Smooth muscle cell (in vitro differentiated cells): Measurements from ENCODE around the gene ACSL1. TPM values are rescaled to one million over a fixed set of nuclear protein-coding genes. Genes with fewer than 3 reads are reported as not detected.

ENCODE experiments used
- DNase-seq: peaks from one replicate; lab custom pipeline; 2025; ENCODE audit not compliant: unreplicated experiment; lab: John Stamatoyannopoulos, UW
- H2AFZ ChIP-seq: fragments of 200-600 bp; sonication (generic); 2 replicates; pipeline ENCODE4 v1.6.0; 2016; ENCODE audit warnings: antibody characterized with exemption, low read depth, mild to moderate bottlenecking
- H3F3A ChIP-seq: fragments of 200-600 bp; sonication (generic); 2 replicates; pipeline ENCODE4 v1.6.0; 2017; ENCODE audit warnings: antibody characterized with exemption, low read depth
- H3K27ac ChIP-seq: fragments of 200-600 bp; sonication (generic); 2 replicates; pipeline ENCODE4 v1.5.1; 2016; ENCODE audit warnings: low read depth, mild to moderate bottlenecking
- H3K27me3 ChIP-seq: fragments of 200-600 bp; sonication (generic); 2 replicates; pipeline ENCODE4 v1.6.1; 2016; ENCODE audit warnings: low read depth, mild to moderate bottlenecking
- H3K36me3 ChIP-seq: fragments of 200-600 bp; sonication (generic); 2 replicates; pipeline ENCODE4 v1.5.1; 2016; ENCODE audit warnings: low read depth
- H3K4me1 ChIP-seq: fragments of 200-600 bp; sonication (generic); 2 replicates; pipeline ENCODE4 v1.5.1; 2016; ENCODE audit warnings: low read depth
- H3K4me2 ChIP-seq: fragments of 200-600 bp; sonication (generic); 2 replicates; pipeline ENCODE4 v1.6.0; 2016; ENCODE audit warnings: mild to moderate bottlenecking
- H3K4me3 ChIP-seq: fragments of 200-600 bp; sonication (generic); 2 replicates; pipeline ENCODE4 v1.5.1; 2016; ENCODE audit warnings: mild to moderate bottlenecking
- H3K79me2 ChIP-seq: fragments of 200-600 bp; sonication (generic); 2 replicates; pipeline ENCODE4 v1.6.0; 2016; ENCODE audit warnings: low read depth, mild to moderate bottlenecking
- H3K9ac ChIP-seq: fragments of 200-600 bp; sonication (generic); 2 replicates; pipeline ENCODE4 v1.6.0; 2016; ENCODE audit warnings: low read depth
- H3K9me3 ChIP-seq: fragments of 200-600 bp; sonication (generic); replicated peaks from 2 replicates; pipeline ENCODE4 v1.5.1; 2016; ENCODE audit warnings: low read depth
- H4K20me1 ChIP-seq: fragments of 200-600 bp; sonication (generic); 2 replicates; pipeline ENCODE4 v1.6.0; 2016; ENCODE audit warnings: low read depth
- WGBS: methylation state at CpG from one replicate; pipeline ENCODE4 v1.1.7; 2016; ENCODE audit warnings: low lambda C conversion rate; 5-methylcytosine and 5-hydroxymethylcytosine counted together
- polyA plus RNA-seq: library from polyadenylated mRNA; unstranded; fragments of >200 nt; fragmentation: Nextera tagmentation; extraction: Ambion mirVana; gene quantifications from 2 replicates; pipeline ENCODE4 v1.2.1, GENCODE V29; 2016
- total RNA-seq: library from RNA; depleted of rRNA; stranded (reverse); fragments of >200 nt; gene quantifications from 2 replicates; pipeline ENCODE4 v1.2.3, GENCODE V29; 2014
- TF ChIP-seq, protein P1 (sequence below): fragments of 200-600 bp; sonication (generic); IDR thresholded peaks from 2 replicates; pipeline ENCODE4 v1.5.1; 2017; ENCODE audit warnings: borderline replicate concordance, mild to moderate bottlenecking, antibody characterized with exemption; ENCODE audit not compliant: insufficient read depth, poor library complexity, severe bottlenecking

ACSL1 gene
- total and polyA plus RNA-seq, 2 experiments from 2014 or later: 13.8 to 24.5 TPM

- Histone ChIP-seq H3K79me2 (no peaks in the 10 kb centered on the region), H3K4me2 (no peak overlapping the region), H3K27ac (no peak overlapping the region), H3K27me3 (no peaks in the 10 kb centered on the region), H3K4me1 (no peaks in the 10 kb centered on the region), H2AFZ (no peak overlapping the region), H3K36me3 (no peaks in the 10 kb centered on the region), H3K9ac (no peak overlapping the region), H4K20me1 (no peaks in the 10 kb centered on the region), H3K9me3 (no peaks in the 10 kb centered on the region), H3F3A (no peaks in the 10 kb centered on the region), H3K4me3 (no peak overlapping the region)
- no peak for DNase-seq
- 86% methylated on average over 21 of the region's 21 CpGs for WGBS
- TF ChIP-seq, protein P1, sequence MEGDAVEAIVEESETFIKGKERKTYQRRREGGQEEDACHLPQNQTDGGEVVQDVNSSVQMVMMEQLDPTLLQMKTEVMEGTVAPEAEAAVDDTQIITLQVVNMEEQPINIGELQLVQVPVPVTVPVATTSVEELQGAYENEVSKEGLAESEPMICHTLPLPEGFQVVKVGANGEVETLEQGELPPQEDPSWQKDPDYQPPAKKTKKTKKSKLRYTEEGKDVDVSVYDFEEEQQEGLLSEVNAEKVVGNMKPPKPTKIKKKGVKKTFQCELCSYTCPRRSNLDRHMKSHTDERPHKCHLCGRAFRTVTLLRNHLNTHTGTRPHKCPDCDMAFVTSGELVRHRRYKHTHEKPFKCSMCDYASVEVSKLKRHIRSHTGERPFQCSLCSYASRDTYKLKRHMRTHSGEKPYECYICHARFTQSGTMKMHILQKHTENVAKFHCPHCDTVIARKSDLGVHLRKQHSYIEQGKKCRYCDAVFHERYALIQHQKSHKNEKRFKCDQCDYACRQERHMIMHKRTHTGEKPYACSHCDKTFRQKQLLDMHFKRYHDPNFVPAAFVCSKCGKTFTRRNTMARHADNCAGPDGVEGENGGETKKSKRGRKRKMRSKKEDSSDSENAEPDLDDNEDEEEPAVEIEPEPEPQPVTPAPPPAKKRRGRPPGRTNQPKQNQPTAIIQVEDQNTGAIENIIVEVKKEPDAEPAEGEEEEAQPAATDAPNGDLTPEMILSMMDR: no peak
These were observed 60.1 kb downstream of the ACSL1 start for GRCh38 chr4:184765473-184766340.

DNA sequence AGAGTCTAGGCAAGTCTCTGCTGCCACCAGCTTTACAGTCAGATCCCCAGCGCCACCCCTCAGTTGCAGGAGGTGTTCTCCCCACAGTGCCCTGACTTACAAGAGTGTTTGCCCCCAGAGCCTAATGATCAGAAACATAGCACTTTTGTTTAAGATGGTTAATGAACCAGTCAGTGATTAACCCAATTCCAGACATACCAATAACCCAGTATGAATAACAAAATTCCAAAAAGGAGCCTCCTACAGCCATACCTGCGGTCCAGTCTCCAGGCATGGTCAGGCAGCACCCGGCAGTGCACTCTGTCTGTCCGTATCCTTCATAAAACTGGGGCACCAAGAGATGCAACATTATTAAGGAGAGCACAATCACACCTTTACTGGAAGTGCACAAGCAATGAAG, 61.2 kb downstream of the ACSL1 start:
- Histone ChIP-seq H3F3A (no peaks in the 10 kb centered on the region), H4K20me1 (no peaks in the 10 kb centered on the region), H3K9ac (no peak overlapping the region), H3K9me3 (no peaks in the 10 kb centered on the region), H3K4me1 (no peaks in the 10 kb centered on the region), H3K79me2 (no peaks in the 10 kb centered on the region), H2AFZ (no peak overlapping the region), H3K4me2 (no peak overlapping the region), H3K4me3 (no peak overlapping the region), H3K27ac (no peak overlapping the region), H3K27me3 (no peaks in the 10 kb centered on the region), H3K36me3 (no peaks in the 10 kb centered on the region)
- 97% methylated on average over 4 of the region's 4 CpGs for WGBS
- no peak for DNase-seq
- TF ChIP-seq, protein P1: no peak

- Histone ChIP-seq H3K4me2 (no peak overlapping the region), H3K9me3 (no peaks in the 10 kb centered on the region), H2AFZ (no peak overlapping the region), H4K20me1 (no peaks in the 10 kb centered on the region), H3K9ac (no peak overlapping the region), H3K4me3 (no peak overlapping the region), H3F3A (no peaks in the 10 kb centered on the region), H3K79me2 (no peaks in the 10 kb centered on the region), H3K27ac (no peak overlapping the region), H3K27me3 (no peaks in the 10 kb centered on the region), H3K36me3 (no peaks in the 10 kb centered on the region), H3K4me1 (no peaks in the 10 kb centered on the region)
- TF ChIP-seq, protein P1: no peak
- WGBS: 92% methylated on average over 14 of the region's 14 CpGs
- no peak for DNase-seq
These were observed 62.5 kb downstream of the ACSL1 start for GRCh38 chr4:184763150-184763780.
